ENCODE measurements around the gene TTLL5. TPM values are rescaled to one million over a fixed set of nuclear protein-coding genes. Genes with fewer than 3 reads are reported as not detected.

Gene TTLL5
- total and polyA plus RNA-seq, 9 of the 15 experiments (the other 6 are each of a cell fraction or from before 2014, with no cell fraction given): 4.1 to 18.9 (median 12.6) TPM

DNA sequence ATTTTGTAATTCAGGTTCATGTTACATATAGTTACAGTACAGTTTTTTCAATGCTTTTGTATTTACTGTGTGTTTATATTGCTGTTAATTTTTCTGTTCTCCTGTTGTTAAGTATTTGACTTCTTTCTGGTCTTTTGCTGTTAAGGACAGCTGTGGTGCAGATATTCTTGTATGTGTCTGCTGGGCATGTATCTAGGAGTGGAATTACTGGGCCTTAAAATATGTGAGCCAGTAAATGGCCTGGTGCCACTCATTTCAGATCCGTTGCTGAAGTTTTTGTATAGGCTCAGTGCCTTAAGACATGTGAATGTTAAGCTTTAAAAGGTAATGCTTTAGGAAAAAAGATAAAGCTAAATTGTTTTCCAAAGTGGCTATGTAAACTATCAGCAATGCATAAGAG, 87.3 kb downstream of the TTLL5 start (continued):
- no peak for TF ChIP-seq PATZ1 (CRISPR knock-in tag; IDR thresholded peaks at IDR 0.05; ENCODE audit: borderline replicate concordance)

DNA sequence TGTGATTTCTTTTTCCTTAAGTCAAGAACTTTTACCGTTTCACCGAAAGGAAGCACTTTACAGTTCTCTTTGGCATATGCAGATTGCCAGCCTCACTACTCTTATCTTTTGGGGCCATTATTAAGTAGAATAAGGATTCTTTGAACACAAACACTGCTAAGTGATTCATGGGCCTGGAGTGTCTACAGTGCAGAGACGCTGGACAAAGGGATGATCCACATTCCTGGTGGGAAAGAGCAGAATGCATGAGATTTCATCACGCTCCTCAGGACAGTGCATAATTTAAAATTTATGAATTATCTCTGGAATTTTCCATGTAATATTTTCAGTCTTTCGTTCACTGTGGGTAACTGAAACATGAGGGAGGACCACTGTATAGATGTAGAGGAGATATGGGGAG, 90.2 kb downstream of the TTLL5 start:
- no peak for TF ChIP-seq MITF (IDR thresholded peaks at IDR 0.05)
- TF ChIP-seq ZNF384 (IDR thresholded peaks at IDR 0.05; ENCODE audit: low read depth, low read length): no peak
- TF ChIP-seq ZKSCAN3 (CRISPR knock-in tag; IDR thresholded peaks at IDR 0.05): no peak
- no peak for TF ChIP-seq POLR2H (tag; IDR thresholded peaks at IDR 0.05; ENCODE audit: low read depth)

More for the DNA sequence above, 90.2 kb downstream of the TTLL5 start:
- H3K4me3 ChIP-seq: no peak overlapping the region
- BruUV-seq (replicated peaks): no TSS peak
- ChIA-PET POLR2A (no interaction called here), CTCF (ENCODE audit: low intra/inter-chr PET ratio) (no interaction called here)
- peaks cover 0 to 3% of the 10 kb centered on the region in 2 experiments; a peak in 2 of 5 replicates for H3K4me1 ChIP-seq (replicated peaks in 1 of 2; ENCODE audit: control insufficient read depth in 2 of 2, insufficient read depth in 2 of 2, low read length in 2 of 2)
- no peak overlapping the region for H3K27ac ChIP-seq (ENCODE audit: extremely low read depth, low read depth, low read length)
- in situ Hi-C loops (cut with MboI): no loop called here
- H2AFZ ChIP-seq (ENCODE audit: low read depth, low read length): no peak overlapping the region
- FAIRE-seq: no peak
- H3K9me3 ChIP-seq (replicated peaks; ENCODE audit: control insufficient read depth, insufficient read depth, low read depth, low read length): no peaks in the 10 kb centered on the region
- H4K20me1 ChIP-seq (replicated peaks; ENCODE audit: control insufficient read depth, insufficient read depth, low read length): no peaks in the 10 kb centered on the region
- no peak for ATAC-seq
- no peaks in the 10 kb centered on the region for H3K9me1 ChIP-seq (ENCODE audit: control insufficient read depth, insufficient read depth, low read length)
- no peak overlapping the region for H3K9ac ChIP-seq (ENCODE audit: insufficient read depth in 1 of 2, low read depth in 2 of 2, low read length in 2 of 2)
- no peaks in the 10 kb centered on the region for H3K27me3 ChIP-seq (ENCODE audit: control insufficient read depth in 2 of 2, insufficient read depth in 2 of 2, low read length in 2 of 2)
- WGBS (ENCODE audit: insufficient coverage, low coverage, missing lambda C conversion rate): 74% methylated on average over 5 of the region's 5 CpGs
- 0 out of 3 replicates have a peak, but pooled peaks cover 3% of the 10 kb centered on the region for H3K36me3 ChIP-seq (ENCODE audit: control insufficient read depth, insufficient read depth, low read length)
- no peak overlapping the region for H3K4me2 ChIP-seq (ENCODE audit: insufficient read depth, low read length)
- no peak for DNase-seq (ENCODE audit: extremely low read depth in 1 of 4, low spot score in 3 of 4)
- H3K79me2 ChIP-seq (ENCODE audit: control insufficient read depth, insufficient read depth, low read length): no peaks in the 10 kb centered on the region
- intact Hi-C loops (cut with micrococcal nuclease): loop anchor here (10.0 kb wide), 1 partner anchor 56 kb away; no protein-coding TSS in a partner anchor
